ENCODE measurements around the gene KATNAL2.

- TF ChIP-seq CTCF (conservative IDR thresholded peaks at IDR 0.05) (peak; percentile 77), EZH2 (IDR thresholded peaks at IDR 0.05; ENCODE audit: low read depth) (no peak)
Observed at GRCh38 chr18:47050468-47050867, 133.1 kb downstream of the KATNAL2 start.

All from PC-9 (cell line).